ENCODE data around the gene ACOX1. TPM values are rescaled to one million over a fixed set of nuclear protein-coding genes. Genes with fewer than 3 reads are reported as not detected.

Gene ACOX1
- polyA plus RNA-seq, 1 donor (not counting 4 experiments of a cell fraction or from before 2014, with no cell fraction given): 31.8 TPM

- no peak for FAIRE-seq
- TF ChIP-seq CTCF (optimal IDR thresholded peaks at IDR 0.05 in 1 of 3, IDR thresholded peaks at IDR 0.05 in 1 of 3, conservative IDR thresholded peaks at IDR 0.05 in 1 of 3; ENCODE audit: extremely low read depth in 1 of 3, insufficient read depth in 2 of 3, low read length in 3 of 3) (no peak), EZH2 (IDR thresholded peaks at IDR 0.05; ENCODE audit: low read length) (no peak)
- Histone ChIP-seq H4K20me1 (ENCODE audit: control insufficient read depth, extremely low read depth, insufficient read depth, low read length) (no peaks in the 10 kb centered on the region), H3K4me2 (ENCODE audit: control insufficient read depth, extremely low read depth, insufficient read depth, low read depth, low read length) (no peak overlapping the region), H3K27ac (ENCODE audit: control insufficient read depth, insufficient read depth, low read length) (no peak overlapping the region), H3K4me3 (ENCODE audit: control insufficient read depth in 2 of 3, extremely low read depth in 1 of 3, insufficient read depth in 2 of 3, low read depth in 1 of 3, low read length in 3 of 3) (no peak overlapping the region), H3K9me1 (ENCODE audit: control insufficient read depth, extremely low read depth, insufficient read depth, low read length) (no peaks in the 10 kb centered on the region), H3K9me3 (ENCODE audit: control insufficient read depth, low read depth, low read length) (no peaks in the 10 kb centered on the region), H3K27me3 (ENCODE audit: control insufficient read depth, extremely low read depth, insufficient read depth, low read length) (no peaks in the 10 kb centered on the region), H3K4me1 (ENCODE audit: control insufficient read depth, extremely low read depth, insufficient read depth, low read length) (no peaks in the 10 kb centered on the region), H3K9ac (ENCODE audit: control insufficient read depth, extremely low read depth, insufficient read depth, low read length) (no peak overlapping the region), H3K36me3 (ENCODE audit: control insufficient read depth in 2 of 2, extremely low read depth in 1 of 2, insufficient read depth in 2 of 2, low read length in 2 of 2) (peaks cover 30 to 40% of the 10 kb centered on the region in 2 experiments), H3K79me2 (ENCODE audit: control insufficient read depth, insufficient read depth, low read length) (no peaks in the 10 kb centered on the region), H2AFZ (ENCODE audit: control insufficient read depth, low read length) (no peak overlapping the region)
- dilution Hi-C loops (cut with MboI; ENCODE audit: extremely low pct_ligation_motif_present, low sequenced_read_pairs): no loop called here
- DNase-seq (ENCODE audit: low read depth, low spot score): no peak
Measured at GRCh38 chr17:76008630-76009425, 29.9 kb upstream of the ACOX1 start.

- Histone ChIP-seq H3K27ac (ENCODE audit: control insufficient read depth, insufficient read depth, low read length) (no peak overlapping the region), H3K4me1 (ENCODE audit: control insufficient read depth, extremely low read depth, insufficient read depth, low read length) (no peaks in the 10 kb centered on the region), H3K27me3 (ENCODE audit: control insufficient read depth, extremely low read depth, insufficient read depth, low read length) (no peaks in the 10 kb centered on the region), H3K4me3 (ENCODE audit: control insufficient read depth in 2 of 3, extremely low read depth in 1 of 3, insufficient read depth in 2 of 3, low read depth in 1 of 3, low read length in 3 of 3) (no peak overlapping the region), H3K9me1 (ENCODE audit: control insufficient read depth, extremely low read depth, insufficient read depth, low read length) (no peaks in the 10 kb centered on the region), H3K9ac (ENCODE audit: control insufficient read depth, extremely low read depth, insufficient read depth, low read length) (no peak overlapping the region), H3K79me2 (ENCODE audit: control insufficient read depth, insufficient read depth, low read length) (no peaks in the 10 kb centered on the region), H3K9me3 (ENCODE audit: control insufficient read depth, low read depth, low read length) (no peaks in the 10 kb centered on the region), H3K36me3 (ENCODE audit: control insufficient read depth in 2 of 2, extremely low read depth in 1 of 2, insufficient read depth in 2 of 2, low read length in 2 of 2) (peaks cover 26 to 38% of the 10 kb centered on the region in 2 experiments), H3K4me2 (ENCODE audit: control insufficient read depth, extremely low read depth, insufficient read depth, low read depth, low read length) (no peak overlapping the region), H2AFZ (ENCODE audit: control insufficient read depth, low read length) (no peak overlapping the region), H4K20me1 (ENCODE audit: control insufficient read depth, extremely low read depth, insufficient read depth, low read length) (no peaks in the 10 kb centered on the region)
- TF ChIP-seq CTCF (optimal IDR thresholded peaks at IDR 0.05 in 1 of 3, IDR thresholded peaks at IDR 0.05 in 1 of 3, conservative IDR thresholded peaks at IDR 0.05 in 1 of 3; ENCODE audit: extremely low read depth in 1 of 3, insufficient read depth in 2 of 3, low read length in 3 of 3): no peak
- TF ChIP-seq EZH2 (IDR thresholded peaks at IDR 0.05; ENCODE audit: low read length): no peak
- no peak for FAIRE-seq
- no peak for DNase-seq (ENCODE audit: low read depth, low spot score)
- dilution Hi-C loops (cut with MboI; ENCODE audit: extremely low pct_ligation_motif_present, low sequenced_read_pairs): no loop called here
Measured at GRCh38 chr17:76008208-76008607, 29.2 kb upstream of the ACOX1 start.
